ENCODE measurements around the gene COL5A1.

Gene COL5A1

GRCh38 chr9:134619448-134619982 lies 22.1 kb upstream of the COL5A1 start:
- TF ChIP-seq SIN3A (IDR thresholded peaks at IDR 0.05; ENCODE audit: borderline replicate concordance, insufficient read depth, low read length) (no peak), POLR2AphosphoS5 (IDR thresholded peaks at IDR 0.05; ENCODE audit: low read depth, low read length) (no peak), FOXP2 (optimal IDR thresholded peaks at IDR 0.05; ENCODE audit: borderline replicate concordance, extremely low read depth, extremely low read length, insufficient read depth) (no peak), TAF1 (IDR thresholded peaks at IDR 0.05; ENCODE audit: borderline replicate concordance, insufficient read depth, low read length) (no peak), REST (IDR thresholded peaks at IDR 0.05; ENCODE audit: insufficient read depth in 1 of 2, low read depth in 2 of 2, low read length in 2 of 2) (no peak)

- TF ChIP-seq TAF1 (IDR thresholded peaks at IDR 0.05; ENCODE audit: borderline replicate concordance, insufficient read depth, low read length) = no peak
- TF ChIP-seq REST (IDR thresholded peaks at IDR 0.05; ENCODE audit: insufficient read depth in 1 of 2, low read depth in 2 of 2, low read length in 2 of 2) = no peak
- no peak for TF ChIP-seq POLR2AphosphoS5 (IDR thresholded peaks at IDR 0.05; ENCODE audit: low read depth, low read length)
- TF ChIP-seq SIN3A (IDR thresholded peaks at IDR 0.05; ENCODE audit: borderline replicate concordance, insufficient read depth, low read length) = no peak
- no peak for TF ChIP-seq FOXP2 (optimal IDR thresholded peaks at IDR 0.05; ENCODE audit: borderline replicate concordance, extremely low read depth, extremely low read length, insufficient read depth)
Measured at GRCh38 chr9:134619983-134620661, 21.5 kb upstream of the COL5A1 start.

- TF ChIP-seq FOXP2 (optimal IDR thresholded peaks at IDR 0.05; ENCODE audit: borderline replicate concordance, extremely low read depth, extremely low read length, insufficient read depth) (no peak), TAF1 (IDR thresholded peaks at IDR 0.05; ENCODE audit: borderline replicate concordance, insufficient read depth, low read length) (no peak)
Measured at GRCh38 chr9:134620751-134621557, 20.6 kb upstream of the COL5A1 start.

- TF ChIP-seq POLR2AphosphoS5 (IDR thresholded peaks at IDR 0.05; ENCODE audit: low read depth, low read length) (no peak), REST (IDR thresholded peaks at IDR 0.05; ENCODE audit: insufficient read depth in 1 of 2, low read depth in 2 of 2, low read length in 2 of 2) (no peak), SIN3A (IDR thresholded peaks at IDR 0.05; ENCODE audit: borderline replicate concordance, insufficient read depth, low read length) (no peak), TAF1 (IDR thresholded peaks at IDR 0.05; ENCODE audit: borderline replicate concordance, insufficient read depth, low read length) (no peak), FOXP2 (optimal IDR thresholded peaks at IDR 0.05; ENCODE audit: borderline replicate concordance, extremely low read depth, extremely low read length, insufficient read depth) (no peak)
Measured at GRCh38 chr9:134621558-134622110, 20.0 kb upstream of the COL5A1 start.

- no peak for TF ChIP-seq TAF1 (IDR thresholded peaks at IDR 0.05; ENCODE audit: borderline replicate concordance, insufficient read depth, low read length)
- no peak for TF ChIP-seq SIN3A (IDR thresholded peaks at IDR 0.05; ENCODE audit: borderline replicate concordance, insufficient read depth, low read length)
- no peak for TF ChIP-seq FOXP2 (optimal IDR thresholded peaks at IDR 0.05; ENCODE audit: borderline replicate concordance, extremely low read depth, extremely low read length, insufficient read depth)
- TF ChIP-seq POLR2AphosphoS5 (IDR thresholded peaks at IDR 0.05; ENCODE audit: low read depth, low read length) = no peak
- no peak for TF ChIP-seq REST (IDR thresholded peaks at IDR 0.05; ENCODE audit: insufficient read depth in 1 of 2, low read depth in 2 of 2, low read length in 2 of 2)
Measured at GRCh38 chr9:134622896-134623257, 18.7 kb upstream of the COL5A1 start.

Data from PFSK-1 (cell line).